Central memory CD4-positive, alpha-beta T cell (primary cell): ENCODE results near the gene CCR8.

Experiments used
- DNase-seq: peaks from one replicate; pipeline ENCODE4 v3.0.0; 2022
- total RNA-seq, 3 experiments: gene quantifications; one replicate each; lab custom pipeline; 2026; lab: John Stamatoyannopoulos, UW

CCR8 gene
- 0.28 to 4.6 (median 0.87) reads per million in 3 experiments for total RNA-seq

- no peak for DNase-seq
Observed at GRCh38 chr3:39329493-39329892, at the start of gene CCR8. Gene CCR8, plus strand, starts transcription at chr3:39329709. Its CDS starts 2,623 bp downstream, at chr3:39332332.

GRCh38 chr3:39279745-39280517 lies 49.6 kb upstream of the CCR8 start, which contains the start of gene CX3CR1:
Gene CX3CR1, minus strand, starts transcription at chr3:39280036. Its CDS starts 13,527 bp downstream, at chr3:39266509.
- DNase-seq: no peak

GRCh38 chr3:39280571-39280970 lies 48.9 kb upstream of the CCR8 start:
- no peak for DNase-seq

GRCh38 chr3:39281533-39281932 lies 48.0 kb upstream of the CCR8 start:
- no peak for DNase-seq

GRCh38 chr3:39282057-39282456 lies 47.5 kb upstream of the CCR8 start:
- DNase-seq: no peak

GRCh38 chr3:39284457-39284881 lies 45.0 kb upstream of the CCR8 start:
- no peak for DNase-seq

GRCh38 chr3:39285332-39285731 lies 44.2 kb upstream of the CCR8 start:
- no peak for DNase-seq

- DNase-seq: no peak
Observed at GRCh38 chr3:39286771-39287170, 42.7 kb upstream of the CCR8 start.

- DNase-seq: no peak
Observed at GRCh38 chr3:39287216-39288164, 42.0 kb upstream of the CCR8 start.

- peak; percentile 75 for DNase-seq
Observed at GRCh38 chr3:39288300-39288808, 41.2 kb upstream of the CCR8 start.

GRCh38 chr3:39289107-39289506 lies 40.4 kb upstream of the CCR8 start:
- no peak for DNase-seq

- DNase-seq: no peak
Observed at GRCh38 chr3:39290255-39290654, 39.3 kb upstream of the CCR8 start.

GRCh38 chr3:39291903-39292329 lies 37.6 kb upstream of the CCR8 start:
- peak; percentile 53 for DNase-seq

GRCh38 chr3:39292961-39293360 lies 36.5 kb upstream of the CCR8 start:
- DNase-seq: no peak

GRCh38 chr3:39294446-39295183 lies 34.9 kb upstream of the CCR8 start:
- DNase-seq: no peak

- no peak for DNase-seq
Observed at GRCh38 chr3:39295184-39295775, 34.2 kb upstream of the CCR8 start.

- DNase-seq: no peak
Observed at GRCh38 chr3:39296197-39297077, 33.1 kb upstream of the CCR8 start.

GRCh38 chr3:39299279-39299678 lies 30.2 kb upstream of the CCR8 start:
- DNase-seq: no peak

- DNase-seq: no peak
Observed at GRCh38 chr3:39302178-39302577, 27.3 kb upstream of the CCR8 start.

- no peak for DNase-seq
Observed at GRCh38 chr3:39313289-39313688, 16.2 kb upstream of the CCR8 start.

GRCh38 chr3:39315420-39315819 lies 14.1 kb upstream of the CCR8 start:
- DNase-seq: no peak
